GM10266 (cell line): ENCODE measurements around the gene PIGS.

Experiments
- DNase-seq: peaks from one replicate; pipeline ENCODE4 v3.0.0; 2012; ENCODE audit errors: extremely low spot score
- TF ChIP-seq, protein P1 (sequence below): IDR thresholded peaks from 2 replicates; pipeline ENCODE4 v1.5.1; 2012; ENCODE audit warnings: mild to moderate bottlenecking, low read depth; ENCODE audit not compliant: control insufficient read depth, insufficient read depth; ENCODE audit errors: missing control alignments

Gene PIGS

GRCh38 chr17:28549236-28550132 lies 21.8 kb downstream of the PIGS start:
- peak; percentile 87 for DNase-seq
- TF ChIP-seq, protein P1, sequence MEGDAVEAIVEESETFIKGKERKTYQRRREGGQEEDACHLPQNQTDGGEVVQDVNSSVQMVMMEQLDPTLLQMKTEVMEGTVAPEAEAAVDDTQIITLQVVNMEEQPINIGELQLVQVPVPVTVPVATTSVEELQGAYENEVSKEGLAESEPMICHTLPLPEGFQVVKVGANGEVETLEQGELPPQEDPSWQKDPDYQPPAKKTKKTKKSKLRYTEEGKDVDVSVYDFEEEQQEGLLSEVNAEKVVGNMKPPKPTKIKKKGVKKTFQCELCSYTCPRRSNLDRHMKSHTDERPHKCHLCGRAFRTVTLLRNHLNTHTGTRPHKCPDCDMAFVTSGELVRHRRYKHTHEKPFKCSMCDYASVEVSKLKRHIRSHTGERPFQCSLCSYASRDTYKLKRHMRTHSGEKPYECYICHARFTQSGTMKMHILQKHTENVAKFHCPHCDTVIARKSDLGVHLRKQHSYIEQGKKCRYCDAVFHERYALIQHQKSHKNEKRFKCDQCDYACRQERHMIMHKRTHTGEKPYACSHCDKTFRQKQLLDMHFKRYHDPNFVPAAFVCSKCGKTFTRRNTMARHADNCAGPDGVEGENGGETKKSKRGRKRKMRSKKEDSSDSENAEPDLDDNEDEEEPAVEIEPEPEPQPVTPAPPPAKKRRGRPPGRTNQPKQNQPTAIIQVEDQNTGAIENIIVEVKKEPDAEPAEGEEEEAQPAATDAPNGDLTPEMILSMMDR = no peak

DNA sequence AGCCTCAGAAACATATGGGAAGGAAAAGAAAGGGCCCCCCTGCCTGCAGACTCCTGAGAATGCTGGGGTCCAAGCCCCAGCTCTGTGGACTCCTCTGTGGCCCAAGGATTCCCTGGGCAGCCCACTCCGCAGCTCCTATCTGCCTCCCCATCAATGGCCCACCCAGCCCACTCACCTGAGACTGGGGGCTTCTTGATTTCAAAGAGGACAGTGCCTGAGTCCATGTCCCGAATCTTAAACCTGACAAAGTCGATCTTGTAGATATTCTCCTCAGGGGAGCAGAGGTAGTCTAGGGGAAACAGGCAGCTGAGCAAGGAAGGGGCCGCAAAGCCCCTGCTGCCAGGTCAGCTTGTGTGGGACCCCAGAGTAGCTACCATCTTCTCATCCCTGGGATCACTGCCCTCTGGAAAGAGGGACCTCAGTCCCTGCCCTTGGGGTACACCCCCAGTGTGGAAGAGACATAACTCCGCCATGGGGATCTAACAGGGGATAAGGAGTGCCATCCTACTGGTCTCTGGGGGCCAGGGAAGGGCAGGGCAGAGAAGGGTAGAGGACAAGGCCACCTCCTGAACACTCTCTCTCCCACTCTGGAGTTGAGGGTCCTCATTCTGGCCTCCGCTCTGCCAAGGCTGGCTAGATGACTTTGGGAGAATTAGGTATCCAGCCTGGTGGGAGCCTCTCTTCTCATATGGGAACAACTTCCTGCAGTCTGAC lies 22.8 kb downstream of the PIGS start:
- TF ChIP-seq, protein P1 = no peak
- DNase-seq = no peak

- DNase-seq = peak; percentile 86
- TF ChIP-seq, protein P1 = peak; percentile 87
Measured at GRCh38 chr17:28547623-28548416, 23.5 kb downstream of the PIGS start.

DNA sequence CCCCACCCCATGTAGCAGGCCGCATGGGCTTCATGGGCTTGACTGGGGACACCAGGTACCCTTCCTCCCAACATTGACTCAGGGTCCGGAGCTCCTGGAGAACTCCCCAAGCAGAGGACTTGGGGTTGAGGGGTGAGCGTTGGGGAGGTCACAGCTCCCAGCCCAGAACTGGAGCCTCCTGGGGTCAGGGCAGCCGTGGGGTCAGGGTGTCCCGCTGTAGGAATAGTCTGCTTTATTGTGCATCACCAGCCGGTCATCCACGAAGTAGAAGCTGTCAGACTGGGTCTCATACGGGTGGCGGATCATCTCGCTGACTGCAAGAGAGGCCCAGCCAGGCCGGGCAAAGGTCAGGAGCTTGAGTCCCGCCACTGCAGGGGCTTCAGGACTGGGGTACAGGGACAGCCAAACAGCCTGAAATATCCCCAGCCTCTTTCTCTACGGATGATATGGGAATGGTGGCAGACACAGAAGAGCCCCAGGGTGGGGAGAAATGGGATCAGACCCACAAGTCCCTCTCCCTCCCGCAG lies 24.2 kb downstream of the PIGS start:
- DNase-seq = no peak
- TF ChIP-seq, protein P1 = no peak

DNA sequence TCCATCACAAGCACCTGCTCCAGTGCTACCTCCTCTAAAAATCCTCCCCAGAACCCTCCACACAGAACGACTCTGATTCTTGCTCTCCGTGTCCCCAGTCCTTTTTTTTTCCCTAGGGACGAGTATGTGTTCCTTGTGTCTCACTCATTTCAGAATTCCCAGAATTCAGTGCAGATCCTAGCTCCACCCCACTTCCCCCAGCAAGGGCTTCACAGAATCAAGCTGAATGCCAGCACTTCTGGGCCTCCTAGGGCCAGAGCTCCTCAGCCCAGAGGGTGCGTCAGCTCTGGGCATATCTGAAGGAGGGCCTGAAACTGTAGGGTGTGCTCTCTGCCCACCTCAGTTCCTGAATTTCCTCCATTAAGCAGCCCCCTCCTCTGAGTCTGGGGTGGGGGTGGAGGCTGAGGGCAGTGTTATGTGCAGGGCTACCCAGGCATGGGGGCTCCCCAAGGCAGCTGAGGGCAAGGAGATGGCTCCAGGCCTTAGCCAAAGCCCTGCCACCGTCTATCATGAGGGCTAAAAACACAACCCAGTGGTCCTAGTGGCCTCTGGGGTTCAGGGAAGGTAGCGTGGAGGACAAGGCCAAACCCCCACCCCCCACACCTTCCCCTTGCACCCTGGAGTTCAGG lies 25.4 kb downstream of the PIGS start:
- no peak for DNase-seq
- TF ChIP-seq, protein P1 = no peak

GRCh38 chr17:28545141-28545503 lies 26.2 kb downstream of the PIGS start:
- DNase-seq = no peak
- TF ChIP-seq, protein P1 = no peak
